HG03196 (cell line): ENCODE data around the gene MAP3K20.

Source experiments
- ATAC-seq: cut with Tn5 transposase; IDR thresholded peaks from one replicate; pipeline ENCODE4 v1.9.1; 2021; ENCODE audit not compliant: unreplicated experiment

The MAP3K20 gene

DNA sequence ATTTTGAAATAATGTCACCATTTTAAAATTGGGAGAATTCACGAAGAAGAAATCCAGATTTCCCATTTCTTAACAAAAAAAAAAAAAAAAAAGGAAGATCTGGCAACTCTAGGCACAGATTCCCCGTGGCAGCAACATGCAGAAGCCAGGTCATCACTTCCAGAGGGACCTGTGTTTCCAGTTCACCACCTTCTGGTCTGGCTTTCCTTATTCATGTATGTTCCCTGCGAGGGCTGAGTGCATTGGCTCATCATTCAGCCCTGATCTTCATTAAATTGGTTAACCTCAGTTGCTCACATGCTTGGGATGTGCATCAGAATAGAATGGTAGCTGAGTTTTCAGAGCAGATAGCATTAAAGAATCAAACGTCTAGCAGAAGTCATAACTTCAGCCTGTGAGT is 25.0 kb upstream of the MAP3K20 start:
- ATAC-seq, result no peak

DNA sequence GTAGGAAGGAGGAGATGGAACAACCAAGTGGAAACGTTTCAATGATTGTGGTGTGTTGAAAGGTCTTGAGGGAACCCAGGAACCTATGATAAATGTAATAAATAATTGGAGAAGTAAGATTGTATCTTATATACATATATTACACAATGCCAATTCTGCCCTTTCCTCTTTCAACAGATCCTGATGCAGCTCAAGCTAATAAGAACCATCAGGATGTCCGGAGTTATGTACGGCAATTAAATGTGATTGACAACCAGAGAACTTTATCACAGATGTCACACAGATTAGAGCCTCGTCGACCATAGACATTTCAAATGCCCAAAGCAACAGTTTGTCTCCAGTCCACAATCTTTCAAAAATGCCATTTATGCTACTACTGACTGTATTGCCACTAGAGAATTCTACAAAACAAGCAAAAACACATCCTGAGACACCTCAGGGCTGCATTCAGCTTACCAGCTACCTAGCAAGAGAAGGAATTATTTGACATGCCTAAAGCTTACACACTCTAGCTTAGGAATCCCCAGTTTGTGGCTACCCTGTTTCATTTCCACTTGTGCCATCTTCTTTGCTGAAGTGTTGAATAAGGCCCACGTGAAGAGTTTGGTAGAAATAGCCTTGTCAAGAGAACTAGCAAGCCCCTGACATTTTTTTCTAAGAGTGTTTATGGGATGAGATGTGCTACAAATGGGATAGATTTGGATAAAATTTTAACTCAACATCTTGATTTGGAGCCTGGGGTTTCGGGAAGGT is 24.0 kb upstream of the MAP3K20 start:
- no peak for ATAC-seq

DNA sequence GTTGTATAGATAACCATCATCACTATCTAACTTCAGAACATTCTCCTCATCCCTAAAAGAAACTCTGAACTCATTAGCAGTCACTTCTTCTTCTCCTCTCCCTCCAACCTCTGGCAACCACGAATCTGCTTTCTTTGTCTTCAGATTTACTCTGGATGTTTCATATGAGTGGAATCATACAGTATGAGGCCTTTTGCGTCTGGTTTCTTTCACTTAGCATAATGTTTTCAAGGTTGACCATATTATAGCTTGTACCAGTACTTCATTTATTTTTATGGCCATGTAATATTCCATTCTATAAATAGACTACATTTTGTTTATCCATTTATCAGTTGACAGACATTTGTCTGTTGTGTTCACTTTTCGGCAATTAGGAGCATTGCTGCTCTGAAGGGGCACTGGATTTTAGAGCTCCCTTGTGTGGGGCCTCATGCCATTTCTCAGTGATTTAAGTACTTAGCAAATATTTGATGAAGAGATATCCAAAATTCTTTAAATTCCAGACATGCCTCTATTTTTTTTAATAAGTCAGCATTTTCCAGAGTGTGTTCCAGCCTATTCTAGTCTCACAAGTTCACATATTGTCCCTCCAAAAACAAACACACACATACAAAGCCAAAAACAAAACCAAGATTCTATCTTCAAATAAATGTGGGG is 22.5 kb upstream of the MAP3K20 start:
- no peak for ATAC-seq

DNA sequence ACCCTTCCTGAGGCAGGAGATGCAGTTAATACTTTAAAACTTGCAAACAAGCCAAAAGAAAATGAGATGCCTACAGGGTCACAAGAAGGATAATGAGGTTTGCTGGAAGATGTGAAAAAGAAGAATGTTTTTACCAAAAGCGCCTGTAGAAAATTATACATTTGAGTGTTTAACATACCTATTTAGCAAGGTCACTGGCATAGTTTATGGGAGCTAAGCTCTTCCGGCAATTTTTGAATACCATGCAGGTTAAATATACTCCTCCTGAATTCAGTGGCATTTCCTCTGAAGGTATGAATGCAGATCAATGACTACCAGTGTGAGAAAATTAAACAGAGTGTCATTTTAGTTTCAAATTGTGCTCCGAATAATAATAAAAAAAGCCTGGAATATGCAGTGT is 21.2 kb upstream of the MAP3K20 start:
- ATAC-seq, result no peak

DNA sequence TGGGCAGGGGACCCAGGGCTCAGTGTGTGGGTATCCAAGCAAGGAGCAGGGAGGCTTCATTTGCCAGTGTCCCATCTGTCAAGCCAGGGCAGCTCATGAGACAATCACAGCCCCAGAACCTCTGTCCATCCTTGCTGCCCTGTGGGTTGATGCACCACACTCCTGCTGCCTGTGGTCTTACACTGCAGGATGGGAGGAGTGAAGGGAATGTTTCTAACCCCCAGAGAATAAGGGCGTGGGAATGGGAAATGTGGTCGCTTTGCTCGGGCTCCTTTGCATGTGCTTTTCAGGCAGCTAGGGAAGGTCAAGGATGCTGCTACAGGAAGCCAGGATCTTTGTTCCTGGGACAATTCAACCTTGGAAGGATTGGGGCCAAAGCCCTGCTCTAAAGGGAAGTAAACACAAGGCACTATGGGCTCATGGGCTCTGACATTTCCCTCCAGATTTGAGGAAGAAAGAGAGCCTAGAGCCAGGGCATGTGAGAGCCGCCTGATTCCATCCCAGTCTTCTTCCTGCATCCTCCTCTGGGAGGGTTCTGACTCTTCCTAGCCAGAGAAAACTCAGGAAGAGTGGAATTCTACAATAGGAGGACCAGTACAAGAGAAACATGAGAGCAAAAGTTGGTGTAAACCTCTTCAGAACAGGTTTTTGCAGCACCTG is 18.8 kb upstream of the MAP3K20 start:
- no peak for ATAC-seq

DNA sequence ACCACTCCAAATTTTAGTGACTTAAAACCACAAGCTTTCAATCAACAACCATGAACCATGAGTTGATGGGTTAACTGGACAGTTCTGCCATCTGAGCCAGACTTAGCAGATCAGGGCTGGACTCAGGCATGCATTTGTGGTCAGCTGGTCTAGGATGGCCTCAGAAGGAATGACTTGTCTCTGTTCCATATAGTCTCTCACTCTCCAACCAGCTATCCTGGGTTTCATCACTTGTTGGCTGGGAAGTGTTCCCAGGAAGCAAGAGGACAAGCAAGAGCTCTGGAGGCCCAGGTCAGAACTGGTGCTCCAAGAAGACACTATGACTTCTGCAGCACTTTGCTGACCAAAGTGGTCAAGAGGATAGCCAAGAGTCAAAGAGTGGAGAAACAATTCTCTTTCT is 17.5 kb upstream of the MAP3K20 start:
- ATAC-seq, result no peak

DNA sequence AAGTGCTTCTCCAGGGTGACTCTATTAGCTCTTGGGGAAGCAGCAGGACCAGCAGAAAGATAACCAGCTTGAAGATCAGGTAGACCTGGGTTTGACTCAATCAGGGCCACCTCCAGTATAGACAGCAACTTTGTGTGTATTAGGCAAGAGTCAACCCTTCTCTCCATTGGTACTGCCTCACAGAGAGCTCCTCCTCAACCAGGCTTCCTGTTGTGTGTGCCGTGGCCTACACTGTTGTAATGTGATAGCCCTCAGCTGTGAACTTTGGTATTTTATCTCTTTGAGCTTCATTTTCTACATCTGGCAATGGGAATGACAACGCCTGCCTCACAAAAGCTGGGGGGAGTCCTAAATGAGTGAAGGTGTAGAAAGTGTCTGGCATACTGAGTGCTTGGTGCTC is 17.0 kb upstream of the MAP3K20 start:
- ATAC-seq, result no peak

DNA sequence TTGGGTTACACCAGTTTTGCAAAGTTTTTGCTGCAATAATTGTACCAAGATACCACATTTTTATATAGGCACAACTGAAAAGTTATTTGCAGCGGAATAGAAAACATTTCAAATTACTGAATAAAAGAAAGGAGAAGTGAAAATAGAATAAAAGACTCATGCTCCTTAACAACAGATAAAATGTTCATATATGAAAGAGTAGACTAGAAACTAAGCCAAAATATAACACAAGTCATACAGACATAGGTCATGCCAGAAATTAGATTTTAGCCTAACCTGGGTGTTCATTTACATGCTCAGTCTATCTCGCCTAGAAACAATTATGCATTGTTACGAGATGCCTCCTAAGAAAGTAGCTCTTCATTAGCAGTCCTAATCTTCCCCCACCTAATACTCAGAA is 16.4 kb upstream of the MAP3K20 start:
- no peak for ATAC-seq

DNA sequence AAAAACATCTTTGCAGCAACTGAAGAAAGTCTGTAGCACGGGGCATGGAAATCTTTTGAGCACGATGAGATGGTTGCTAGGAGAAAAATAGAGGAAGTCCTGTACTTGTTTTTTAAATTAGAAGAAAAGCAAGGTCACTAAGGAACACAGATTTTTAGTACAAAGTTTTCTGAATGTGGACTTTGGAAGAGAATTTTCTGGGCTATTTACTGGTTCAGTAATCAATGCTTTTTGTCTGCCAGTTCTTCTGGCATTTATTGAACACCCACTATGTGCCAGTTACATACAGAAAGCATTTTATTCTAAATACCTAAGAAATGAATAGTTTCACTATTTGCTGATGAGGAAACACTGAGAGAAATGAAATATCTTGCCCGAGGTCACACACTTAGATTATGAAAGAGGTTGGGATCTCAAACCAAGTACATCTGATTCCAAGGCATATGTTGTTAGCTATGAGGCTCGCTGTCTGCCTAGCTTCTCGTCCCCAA is 15.6 kb upstream of the MAP3K20 start:
- no peak for ATAC-seq

DNA sequence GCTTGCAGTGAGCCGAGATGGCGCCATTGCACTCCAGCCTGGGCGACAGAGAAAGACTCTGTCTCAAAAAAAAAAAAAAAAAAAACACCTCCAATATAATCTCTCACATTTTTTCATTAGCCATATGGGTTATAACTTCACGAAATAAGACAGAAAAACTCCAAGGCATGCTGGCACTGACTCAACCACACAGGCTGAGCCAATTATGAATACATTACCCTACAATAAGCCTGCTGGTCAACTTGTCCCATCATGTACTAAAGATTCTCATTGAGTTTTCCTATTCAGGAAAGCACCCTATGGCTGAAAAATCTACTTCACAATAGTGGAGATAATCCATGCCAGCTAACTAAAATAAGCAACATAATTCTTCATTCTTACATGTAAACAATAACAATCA is 12.8 kb upstream of the MAP3K20 start:
- ATAC-seq, result no peak

DNA sequence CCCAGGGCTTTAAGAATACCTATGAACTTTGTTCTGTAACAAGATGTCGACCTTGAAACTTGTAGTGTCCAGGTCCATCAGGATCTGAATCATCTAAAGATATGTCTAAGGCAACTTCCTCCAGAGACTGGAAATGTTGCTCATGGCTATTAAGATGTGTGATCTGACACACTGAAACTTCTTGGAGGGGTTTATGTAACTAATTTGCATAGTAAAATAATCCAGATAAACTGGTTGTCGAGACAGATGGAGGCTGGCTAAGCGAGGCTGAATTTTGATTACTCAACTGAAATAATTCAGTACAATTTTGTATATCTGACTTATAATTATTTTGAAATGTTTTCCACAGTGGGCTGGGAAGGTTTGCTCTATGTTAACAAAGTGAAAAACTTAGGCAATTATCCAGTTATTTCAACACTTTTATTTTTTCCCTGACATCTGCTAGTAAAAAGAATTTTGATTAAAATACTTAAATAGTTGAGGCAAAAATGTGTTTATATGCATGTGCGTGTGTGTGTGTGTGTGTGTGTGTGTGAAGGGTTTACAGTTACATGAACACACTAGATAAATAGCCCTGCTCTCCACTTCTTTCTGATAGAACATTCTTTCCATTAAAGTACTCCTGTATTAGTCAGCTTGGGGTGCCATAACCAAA is 11.4 kb upstream of the MAP3K20 start:
- no peak for ATAC-seq

DNA sequence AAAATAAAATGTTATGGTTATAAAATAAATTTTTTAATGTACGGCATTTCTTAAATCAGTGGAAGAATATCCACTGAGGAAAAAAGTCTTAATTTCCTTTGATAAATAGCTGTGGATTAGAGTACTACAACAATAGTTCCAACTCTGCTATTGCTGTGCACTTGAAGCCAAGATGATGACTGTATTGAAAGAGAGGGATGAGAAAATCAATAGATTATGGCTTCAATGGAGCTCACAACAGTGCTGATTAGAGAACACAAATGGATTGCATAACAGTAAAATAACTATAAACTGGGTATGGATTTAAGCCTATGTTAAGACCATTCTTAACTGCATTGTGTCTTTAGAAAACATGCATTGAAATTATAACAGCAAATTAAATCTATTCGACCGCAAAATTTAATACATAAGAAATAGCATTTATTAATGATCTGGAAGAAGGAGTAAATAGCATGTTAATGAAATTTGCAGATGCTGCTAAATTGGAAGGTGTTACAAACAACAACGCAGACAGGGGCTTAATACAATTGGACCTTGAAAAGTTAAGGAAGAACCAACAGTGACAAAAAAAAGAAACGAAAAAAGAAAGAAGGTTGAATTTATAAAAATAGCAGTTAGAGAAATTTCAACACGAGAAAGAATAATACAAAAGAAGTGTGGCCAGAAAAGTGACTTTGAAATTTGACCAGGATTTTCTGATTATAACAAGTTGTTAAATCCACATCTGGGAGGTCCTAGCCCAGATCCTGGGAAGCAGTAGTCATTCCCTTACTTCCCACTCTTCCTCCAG is 8.6 kb upstream of the MAP3K20 start:
- no peak for ATAC-seq

DNA sequence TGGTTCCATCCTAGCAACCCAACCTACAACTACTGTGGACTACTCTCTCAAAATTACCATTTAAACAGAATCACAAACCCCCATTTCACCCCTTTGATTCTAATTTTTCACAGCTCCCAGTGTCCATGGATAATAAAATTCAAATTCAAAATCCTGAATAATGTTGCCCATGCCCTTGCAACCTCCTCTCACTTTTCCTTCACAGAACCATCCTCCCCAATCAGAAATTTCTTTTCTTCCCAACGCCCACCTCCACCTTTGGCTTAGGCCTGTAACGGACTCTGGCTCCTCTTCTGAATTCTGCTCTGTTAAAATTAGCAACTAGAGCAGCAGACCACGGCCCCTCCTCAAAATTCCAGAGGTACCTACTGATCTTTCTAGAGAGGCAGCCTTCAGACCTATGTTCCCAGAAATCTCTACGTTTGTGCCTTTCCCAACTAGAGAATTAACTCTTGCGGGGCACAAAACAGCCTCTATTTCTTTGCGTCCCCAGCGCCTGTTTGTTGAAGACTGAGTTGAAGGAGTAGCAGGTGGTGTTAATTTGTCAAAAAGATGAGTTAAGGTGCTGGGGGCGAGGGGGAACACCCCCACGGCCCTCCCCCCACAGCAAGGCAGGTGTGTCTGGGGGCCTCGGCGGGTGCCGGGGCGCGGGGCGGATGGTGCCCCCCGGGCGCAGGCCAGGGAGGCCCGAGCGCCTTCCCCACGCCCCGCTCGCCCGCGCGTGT is 428 bp upstream of the MAP3K20 start:
- peak; percentile 2 for ATAC-seq

DNA sequence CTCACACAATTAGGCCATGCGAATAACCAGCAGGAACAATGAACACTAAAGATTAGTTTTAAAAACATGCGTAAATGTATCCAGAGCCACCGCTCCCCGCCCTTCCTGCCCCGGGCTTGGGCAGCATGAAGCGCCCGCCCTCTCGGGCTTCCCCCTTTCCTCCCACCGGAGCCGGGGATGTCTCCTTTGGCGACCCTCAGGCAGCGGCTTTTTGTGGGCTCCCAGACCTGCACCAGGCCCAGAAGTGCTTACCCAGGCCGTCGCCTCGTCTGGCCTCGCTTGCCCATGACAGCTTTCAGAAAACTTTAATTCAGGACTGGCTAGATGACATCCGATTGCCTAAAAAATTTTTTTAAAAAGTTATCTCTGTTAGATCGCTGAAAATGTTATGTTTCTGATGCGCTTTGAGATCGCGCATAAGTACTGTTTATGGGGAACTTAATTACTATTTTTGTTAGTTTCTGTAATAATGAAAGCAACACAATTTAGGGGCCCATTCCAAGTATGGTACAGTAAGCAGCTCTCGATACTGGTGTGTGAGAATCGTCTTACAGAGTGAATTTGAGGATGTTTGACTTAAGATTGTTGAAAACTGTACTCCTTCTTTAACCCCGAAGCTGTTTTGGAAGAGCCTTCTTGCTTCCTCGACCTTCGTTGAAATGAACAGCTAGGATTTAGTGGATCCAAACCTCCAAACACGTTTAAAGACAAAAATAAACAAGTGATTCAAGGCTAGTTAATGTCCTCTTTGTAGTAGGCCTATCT is 1.1 kb downstream of the MAP3K20 start:
- ATAC-seq, result peak; percentile 38

DNA sequence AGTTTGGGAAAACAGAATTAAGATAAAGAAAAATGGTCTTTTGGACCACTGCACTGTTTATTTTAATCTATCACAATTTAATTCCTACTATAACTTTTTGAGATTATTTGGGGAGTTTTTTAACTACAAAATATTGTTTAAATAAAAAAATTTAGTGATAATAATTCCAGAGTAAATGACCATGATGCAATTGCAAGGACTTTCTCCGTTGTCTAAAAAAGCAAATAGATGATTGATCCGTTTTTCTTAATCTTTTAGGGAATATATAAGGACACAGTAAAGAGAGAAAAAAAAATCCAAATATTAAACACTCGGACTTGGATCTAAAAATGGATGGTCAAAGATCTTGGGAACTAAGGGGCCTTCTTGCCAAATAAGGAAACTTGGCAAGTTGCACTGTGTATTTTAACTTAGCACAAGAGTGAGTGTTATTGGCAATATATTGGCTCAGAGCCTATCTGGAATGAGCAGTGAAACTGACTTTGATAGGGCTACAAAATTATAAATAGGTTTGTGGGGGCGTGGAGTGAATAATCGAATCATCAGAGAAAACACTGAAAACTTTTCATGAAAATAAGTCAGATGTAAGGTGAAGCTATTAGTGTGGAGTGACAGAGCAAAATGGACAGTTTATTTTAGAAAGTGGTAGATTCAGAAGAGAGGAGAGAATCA is 2.0 kb downstream of the MAP3K20 start:
- ATAC-seq, result no peak

DNA sequence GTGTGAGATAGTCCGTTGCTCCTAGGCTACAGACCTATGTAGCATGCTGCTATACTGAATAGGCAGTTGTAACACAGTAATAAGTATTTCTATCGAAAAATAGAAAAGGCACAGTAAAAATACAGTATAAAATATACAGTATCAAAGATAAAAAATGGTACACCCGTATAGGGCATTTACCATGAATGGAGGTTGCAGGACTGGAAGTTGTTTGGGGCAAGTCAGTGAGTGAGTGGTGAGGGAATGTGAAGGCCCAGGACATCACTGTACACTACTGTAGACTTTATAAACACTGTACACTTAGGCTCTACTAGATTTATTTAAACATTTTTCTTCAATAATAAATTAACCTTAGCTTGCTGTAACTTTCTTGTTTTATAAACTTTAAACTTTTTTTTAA is 3.5 kb downstream of the MAP3K20 start:
- no peak for ATAC-seq

DNA sequence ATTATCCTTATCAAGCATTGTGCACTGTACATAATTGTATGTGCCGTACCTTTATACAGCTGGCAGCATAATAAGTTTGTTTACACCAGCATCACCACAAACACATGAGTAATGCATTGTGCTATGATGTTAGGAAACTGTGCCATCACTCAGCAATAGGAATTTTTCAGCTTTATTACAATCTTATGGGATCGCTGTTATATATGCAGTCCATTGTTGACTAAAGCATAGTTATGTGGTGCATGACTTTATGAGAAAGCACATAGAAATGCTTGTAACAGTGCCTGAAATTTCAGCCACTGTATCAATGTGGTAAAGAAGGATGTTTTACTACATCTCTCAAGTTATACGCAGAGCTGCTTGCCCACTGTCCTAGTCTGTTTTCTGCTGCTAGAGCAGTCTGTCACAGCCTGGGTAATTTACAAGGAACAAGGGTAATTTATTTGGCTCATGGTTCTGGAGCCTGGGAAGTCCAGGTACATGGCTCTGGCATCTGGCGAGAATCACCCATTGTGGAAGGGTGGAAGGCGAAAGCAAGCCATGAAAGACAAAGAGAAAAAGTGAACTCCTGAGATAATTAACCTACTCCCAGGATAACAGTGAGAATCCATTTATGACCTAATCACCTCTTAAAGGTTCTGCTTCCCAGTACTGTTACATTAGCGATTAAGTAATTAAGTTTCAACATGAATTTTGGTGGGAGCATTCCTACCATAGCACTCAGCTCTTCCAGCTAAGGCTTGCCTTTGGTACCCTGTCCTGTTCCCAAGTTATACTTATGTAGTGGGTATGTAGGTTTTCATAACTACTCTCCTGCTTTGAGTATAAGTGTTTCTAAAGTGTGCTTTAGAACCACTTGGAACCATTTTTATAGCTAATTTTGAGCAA is 4.6 kb downstream of the MAP3K20 start:
- ATAC-seq, result no peak
